Nephron progenitor cell (in vitro differentiated cells): ENCODE data around the gene DGKI.

Source experiments
- DNase-seq: peaks from one replicate; pipeline ENCODE4 v3.0.0; 2021
- H3K27ac Mint-ChIP-seq: 2 replicates; pipeline ENCODE4 v1.8.0; 2021; ENCODE audit warnings: mild to moderate bottlenecking, moderate library complexity, mixed read lengths
- H3K27me3 Mint-ChIP-seq: 2 replicates; pipeline ENCODE4 v1.8.0; 2021; ENCODE audit warnings: mild to moderate bottlenecking, low read depth, mixed read lengths; ENCODE audit not compliant: poor library complexity
- H3K36me3 Mint-ChIP-seq: 2 replicates; pipeline ENCODE4 v1.8.0; 2021; ENCODE audit warnings: low read depth, mixed read lengths
- H3K4me1 Mint-ChIP-seq: 2 replicates; pipeline ENCODE4 v1.8.0; 2021; ENCODE audit warnings: mixed read lengths
- H3K4me3 Mint-ChIP-seq: 2 replicates; pipeline ENCODE4 v1.8.0; 2021; ENCODE audit warnings: mild to moderate bottlenecking, moderate library complexity, mixed read lengths
- H3K9me3 Mint-ChIP-seq: 2 replicates; pipeline ENCODE4 v1.8.0; 2021; ENCODE audit warnings: mild to moderate bottlenecking, moderate library complexity, mixed read lengths
- TF ChIP-seq, protein P1 (sequence below): fragments of 200-600 bp; sonication (generic); IDR thresholded peaks from 2 replicates; pipeline ENCODE4 v1.5.0; 2021; ENCODE audit warnings: antibody characterized with exemption

Gene DGKI

DNA sequence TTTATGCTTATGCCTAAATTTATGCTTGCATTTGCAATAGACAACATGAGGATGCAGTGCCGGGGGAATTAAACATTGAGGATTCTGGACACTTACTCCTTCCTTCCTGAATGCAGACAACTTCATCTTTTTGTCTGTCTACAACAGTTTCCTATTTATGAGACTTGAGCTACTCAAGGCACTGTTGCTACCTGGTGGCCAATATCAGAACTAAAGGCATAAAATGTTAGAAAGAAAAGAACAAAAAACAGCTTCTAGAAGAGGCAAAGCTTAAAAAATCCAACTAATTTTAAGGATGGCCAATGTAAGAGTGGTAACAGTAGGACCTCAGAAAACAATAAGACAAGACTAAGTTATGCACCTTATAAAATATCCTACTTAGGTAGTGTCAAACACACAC, 358.7 kb downstream of the DGKI start:
- H3K9me3 Mint-ChIP-seq, result no peaks in the 10 kb centered on the region
- H3K36me3 Mint-ChIP-seq, result no peaks in the 10 kb centered on the region
- TF ChIP-seq, protein P1, sequence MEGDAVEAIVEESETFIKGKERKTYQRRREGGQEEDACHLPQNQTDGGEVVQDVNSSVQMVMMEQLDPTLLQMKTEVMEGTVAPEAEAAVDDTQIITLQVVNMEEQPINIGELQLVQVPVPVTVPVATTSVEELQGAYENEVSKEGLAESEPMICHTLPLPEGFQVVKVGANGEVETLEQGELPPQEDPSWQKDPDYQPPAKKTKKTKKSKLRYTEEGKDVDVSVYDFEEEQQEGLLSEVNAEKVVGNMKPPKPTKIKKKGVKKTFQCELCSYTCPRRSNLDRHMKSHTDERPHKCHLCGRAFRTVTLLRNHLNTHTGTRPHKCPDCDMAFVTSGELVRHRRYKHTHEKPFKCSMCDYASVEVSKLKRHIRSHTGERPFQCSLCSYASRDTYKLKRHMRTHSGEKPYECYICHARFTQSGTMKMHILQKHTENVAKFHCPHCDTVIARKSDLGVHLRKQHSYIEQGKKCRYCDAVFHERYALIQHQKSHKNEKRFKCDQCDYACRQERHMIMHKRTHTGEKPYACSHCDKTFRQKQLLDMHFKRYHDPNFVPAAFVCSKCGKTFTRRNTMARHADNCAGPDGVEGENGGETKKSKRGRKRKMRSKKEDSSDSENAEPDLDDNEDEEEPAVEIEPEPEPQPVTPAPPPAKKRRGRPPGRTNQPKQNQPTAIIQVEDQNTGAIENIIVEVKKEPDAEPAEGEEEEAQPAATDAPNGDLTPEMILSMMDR, result no peak
- no peaks in the 10 kb centered on the region for H3K4me1 Mint-ChIP-seq
- H3K27me3 Mint-ChIP-seq, result peaks cover 2% of the 10 kb centered on the region
- no peak overlapping the region for H3K4me3 Mint-ChIP-seq
- H3K27ac Mint-ChIP-seq, result no peak overlapping the region
- no peak for DNase-seq

DNA sequence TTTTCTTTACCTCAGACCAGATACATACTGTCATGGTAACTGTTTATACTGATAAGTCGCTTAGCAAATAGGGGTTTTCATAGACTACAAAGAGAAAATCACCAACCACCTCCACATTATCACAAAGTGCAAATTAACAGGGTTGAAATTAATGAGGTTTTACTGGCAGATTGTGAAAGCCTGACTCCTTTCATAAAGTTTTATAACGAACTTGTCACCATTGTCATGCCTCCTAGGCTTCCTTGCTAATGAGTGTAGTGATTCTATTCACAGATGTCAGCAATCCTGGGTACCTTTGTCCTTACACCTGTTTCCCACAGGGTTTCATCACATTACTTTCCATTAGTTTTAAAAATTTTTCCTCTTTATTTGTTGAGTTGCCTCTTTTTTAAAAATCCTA, 361.0 kb downstream of the DGKI start:
- TF ChIP-seq, protein P1, result no peak
- Mint-ChIP-seq H3K27me3 (no peaks in the 10 kb centered on the region), H3K4me1 (no peaks in the 10 kb centered on the region), H3K4me3 (no peak overlapping the region), H3K9me3 (no peaks in the 10 kb centered on the region), H3K27ac (no peak overlapping the region), H3K36me3 (no peaks in the 10 kb centered on the region)
- no peak for DNase-seq

DNA sequence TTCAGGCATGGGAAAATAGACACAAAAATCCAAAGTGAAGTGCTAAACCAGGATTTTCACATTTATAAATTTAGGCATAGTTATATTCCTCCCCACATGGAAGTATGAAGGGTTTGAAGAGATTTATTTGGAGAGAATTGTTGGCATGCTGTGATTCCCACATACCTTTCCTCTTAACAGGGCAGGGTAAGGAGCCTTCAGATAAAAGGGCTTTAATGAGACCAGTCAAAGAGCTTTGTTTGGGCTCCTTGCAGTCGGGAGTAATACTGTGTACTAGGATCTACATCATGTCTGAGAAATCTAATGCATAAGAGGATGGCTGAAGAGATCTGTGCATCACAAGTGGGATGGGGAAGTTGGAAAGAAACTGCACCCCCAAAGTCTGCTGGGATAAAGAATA, 362.4 kb downstream of the DGKI start:
- H3K4me1 Mint-ChIP-seq, result no peaks in the 10 kb centered on the region
- no peaks in the 10 kb centered on the region for H3K27me3 Mint-ChIP-seq
- H3K4me3 Mint-ChIP-seq, result no peak overlapping the region
- TF ChIP-seq, protein P1, result no peak
- no peaks in the 10 kb centered on the region for H3K36me3 Mint-ChIP-seq
- no peak for DNase-seq
- no peak overlapping the region for H3K27ac Mint-ChIP-seq
- no peaks in the 10 kb centered on the region for H3K9me3 Mint-ChIP-seq

DNA sequence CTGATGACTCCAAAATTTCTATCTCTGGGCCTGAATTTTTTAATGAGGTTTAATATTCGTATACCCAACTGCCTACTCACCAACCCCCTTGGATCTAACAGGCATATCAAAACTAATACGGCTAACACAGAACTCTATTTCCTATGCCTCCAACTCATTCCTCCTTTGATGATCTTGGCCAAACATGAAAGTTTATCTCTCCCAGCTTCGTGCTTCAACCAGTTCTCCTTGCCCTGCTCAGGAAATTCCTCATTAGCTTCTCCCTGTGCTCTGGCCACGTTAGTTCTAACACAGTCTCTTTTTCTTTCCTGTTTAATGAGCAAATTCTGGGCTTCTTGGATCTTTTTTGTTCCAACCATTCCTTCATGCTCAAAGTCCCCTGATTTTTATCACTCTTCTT, 364.3 kb downstream of the DGKI start:
- TF ChIP-seq, protein P1, result no peak
- no peaks in the 10 kb centered on the region for H3K4me1 Mint-ChIP-seq
- no peak for DNase-seq
- H3K9me3 Mint-ChIP-seq, result no peaks in the 10 kb centered on the region
- no peak overlapping the region for H3K4me3 Mint-ChIP-seq
- no peak overlapping the region for H3K27ac Mint-ChIP-seq
- H3K36me3 Mint-ChIP-seq, result no peaks in the 10 kb centered on the region
- H3K27me3 Mint-ChIP-seq, result peaks cover 2% of the 10 kb centered on the region

DNA sequence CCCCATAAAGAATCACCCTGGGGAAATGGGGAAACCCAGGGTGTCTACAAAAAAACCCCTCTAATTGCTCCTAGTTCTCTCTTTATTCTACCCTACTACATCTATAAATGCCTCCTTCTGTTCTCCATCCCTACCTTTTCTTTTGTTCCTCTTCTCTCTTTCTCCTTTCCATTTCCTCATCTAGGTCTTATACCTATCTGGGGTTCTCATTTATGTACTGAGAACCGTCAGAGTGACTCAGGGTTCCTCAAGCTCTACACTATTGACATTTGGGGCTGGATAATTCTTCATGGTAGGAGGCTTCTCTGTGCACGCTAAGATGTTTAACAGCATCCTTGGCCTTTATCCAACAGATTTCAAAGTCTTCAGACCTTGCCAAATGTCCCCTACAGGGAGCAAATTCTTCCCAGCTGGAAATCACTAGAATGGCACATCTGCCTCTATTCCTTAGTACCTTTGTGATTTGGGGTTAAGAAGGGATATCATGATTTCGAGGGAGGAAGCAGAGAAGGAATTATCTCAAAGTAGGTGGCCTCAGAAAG, 365.9 kb downstream of the DGKI start:
- Mint-ChIP-seq H3K36me3 (no peaks in the 10 kb centered on the region), H3K4me3 (no peak overlapping the region), H3K9me3 (no peaks in the 10 kb centered on the region), H3K27me3 (peaks cover 6% of the 10 kb centered on the region), H3K4me1 (no peaks in the 10 kb centered on the region), H3K27ac (no peak overlapping the region)
- DNase-seq, result no peak
- TF ChIP-seq, protein P1, result no peak

DNA sequence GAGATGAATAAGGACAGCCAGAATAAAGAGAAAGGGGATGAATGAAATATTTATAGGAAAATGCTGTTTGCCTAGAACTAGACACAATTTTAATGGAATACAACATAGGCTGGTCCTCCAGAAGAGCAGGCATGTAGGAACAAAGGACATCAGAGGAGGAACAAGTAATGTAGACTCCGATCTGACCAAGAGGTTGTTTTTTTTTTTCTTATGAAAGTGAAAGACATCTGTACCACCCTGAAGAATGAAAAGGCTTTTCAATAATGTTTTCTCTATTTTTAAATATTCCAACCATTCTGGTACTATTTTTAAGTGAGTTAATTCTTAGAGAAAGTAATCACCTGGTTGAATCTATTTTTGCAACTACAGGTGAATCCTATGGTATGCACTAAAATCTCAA, 366.4 kb downstream of the DGKI start:
- DNase-seq, result no peak
- Mint-ChIP-seq H3K4me1 (no peaks in the 10 kb centered on the region), H3K27ac (no peak overlapping the region), H3K27me3 (peaks cover 6% of the 10 kb centered on the region), H3K9me3 (no peaks in the 10 kb centered on the region), H3K36me3 (no peaks in the 10 kb centered on the region), H3K4me3 (no peak overlapping the region)
- TF ChIP-seq, protein P1, result no peak
